ENCODE data around the gene DAPP1. TPM values are rescaled to one million over a fixed set of nuclear protein-coding genes. Genes with fewer than 3 reads are reported as not detected.

Gene DAPP1
- total RNA-seq, 1 donor from 2014 or later: 10.5 TPM

- no peak for DNase-seq
Observed at GRCh38 chr4:99918656-99919055, 102.0 kb downstream of the DAPP1 start.

Other genes starting within 250 kb of the DAPP1 start
- gene MTTP, start 242.0 kb upstream of the DAPP1 start, total RNA-seq: 1.4 TPM
- 243 TPM for gene C4orf54, start 159.0 kb upstream of the DAPP1 start, total RNA-seq
- gene LAMTOR3, start 77.6 kb downstream of the DAPP1 start, total RNA-seq: 35.2 TPM
- 40.5 TPM for gene DNAJB14, start 129.8 kb downstream of the DAPP1 start, total RNA-seq
- gene H2AZ1, start 133.4 kb downstream of the DAPP1 start, total RNA-seq: 124 TPM

All from tongue (tissue), 2 donors.